ENCODE data around the gene ATP13A3.

- TF ChIP-seq, protein P1, sequence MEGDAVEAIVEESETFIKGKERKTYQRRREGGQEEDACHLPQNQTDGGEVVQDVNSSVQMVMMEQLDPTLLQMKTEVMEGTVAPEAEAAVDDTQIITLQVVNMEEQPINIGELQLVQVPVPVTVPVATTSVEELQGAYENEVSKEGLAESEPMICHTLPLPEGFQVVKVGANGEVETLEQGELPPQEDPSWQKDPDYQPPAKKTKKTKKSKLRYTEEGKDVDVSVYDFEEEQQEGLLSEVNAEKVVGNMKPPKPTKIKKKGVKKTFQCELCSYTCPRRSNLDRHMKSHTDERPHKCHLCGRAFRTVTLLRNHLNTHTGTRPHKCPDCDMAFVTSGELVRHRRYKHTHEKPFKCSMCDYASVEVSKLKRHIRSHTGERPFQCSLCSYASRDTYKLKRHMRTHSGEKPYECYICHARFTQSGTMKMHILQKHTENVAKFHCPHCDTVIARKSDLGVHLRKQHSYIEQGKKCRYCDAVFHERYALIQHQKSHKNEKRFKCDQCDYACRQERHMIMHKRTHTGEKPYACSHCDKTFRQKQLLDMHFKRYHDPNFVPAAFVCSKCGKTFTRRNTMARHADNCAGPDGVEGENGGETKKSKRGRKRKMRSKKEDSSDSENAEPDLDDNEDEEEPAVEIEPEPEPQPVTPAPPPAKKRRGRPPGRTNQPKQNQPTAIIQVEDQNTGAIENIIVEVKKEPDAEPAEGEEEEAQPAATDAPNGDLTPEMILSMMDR (IDR thresholded peaks at IDR 0.05), result no peak
- no peak for TF ChIP-seq EZH2 (IDR thresholded peaks at IDR 0.05; ENCODE audit: borderline replicate concordance, insufficient read depth, low read depth, low read length, poor library complexity, severe bottlenecking)
Measured at GRCh38 chr3:194476784-194477183, 10.0 kb downstream of the ATP13A3 start.

Measured in B cell (primary cell).